Measurements from ENCODE around the gene LY86. TPM values are rescaled to one million over a fixed set of nuclear protein-coding genes. Genes with fewer than 3 reads are reported as not detected.

Gene LY86
- total and polyA plus RNA-seq, 2 donors (not counting 1 experiment from before 2014, with no cell fraction given): 68.7 to 90.2 TPM

DNA sequence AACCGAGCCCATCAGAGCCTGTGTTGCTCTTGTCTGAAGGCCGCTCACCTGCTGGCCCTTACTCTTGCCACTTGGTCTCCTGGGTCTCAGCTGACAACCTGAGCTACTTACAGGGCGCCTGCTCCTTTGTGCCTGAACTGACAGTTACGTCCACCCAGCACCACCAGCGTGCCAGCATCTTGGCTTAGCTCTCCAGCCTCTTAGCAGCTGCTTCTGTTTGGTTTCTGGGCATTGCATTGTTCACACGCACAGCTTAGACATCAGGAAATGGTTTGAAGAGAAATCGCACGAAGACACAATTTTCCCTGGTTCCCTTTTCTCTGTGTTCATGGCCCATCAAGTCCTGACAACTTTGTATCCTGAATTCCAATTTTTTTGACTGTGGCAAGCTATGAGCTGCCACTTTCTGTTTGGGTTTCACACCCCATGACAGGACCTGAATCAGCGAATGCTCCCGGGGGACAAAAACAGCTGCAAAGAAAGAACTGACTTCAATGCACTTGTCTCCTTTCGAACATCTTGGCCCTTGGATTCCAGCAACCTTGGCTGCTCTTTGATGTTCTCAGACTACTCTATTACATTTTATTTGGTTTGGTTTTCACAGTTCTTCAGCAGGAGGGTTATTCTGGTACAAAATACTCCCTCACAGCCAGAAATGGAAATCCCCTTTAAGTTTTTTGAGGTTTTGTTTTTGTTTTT lies 45.2 kb upstream of the LY86 start:
- no peak overlapping the region for H3K9ac ChIP-seq (ENCODE audit: low read length)
- no peak overlapping the region for H3K27ac ChIP-seq (ENCODE audit: low read length in 2 of 2)
- TF ChIP-seq EZH2 (IDR thresholded peaks at IDR 0.05; ENCODE audit: borderline replicate concordance, insufficient read depth, low read depth, low read length, poor library complexity, severe bottlenecking): no peak
- TF ChIP-seq, protein P1, sequence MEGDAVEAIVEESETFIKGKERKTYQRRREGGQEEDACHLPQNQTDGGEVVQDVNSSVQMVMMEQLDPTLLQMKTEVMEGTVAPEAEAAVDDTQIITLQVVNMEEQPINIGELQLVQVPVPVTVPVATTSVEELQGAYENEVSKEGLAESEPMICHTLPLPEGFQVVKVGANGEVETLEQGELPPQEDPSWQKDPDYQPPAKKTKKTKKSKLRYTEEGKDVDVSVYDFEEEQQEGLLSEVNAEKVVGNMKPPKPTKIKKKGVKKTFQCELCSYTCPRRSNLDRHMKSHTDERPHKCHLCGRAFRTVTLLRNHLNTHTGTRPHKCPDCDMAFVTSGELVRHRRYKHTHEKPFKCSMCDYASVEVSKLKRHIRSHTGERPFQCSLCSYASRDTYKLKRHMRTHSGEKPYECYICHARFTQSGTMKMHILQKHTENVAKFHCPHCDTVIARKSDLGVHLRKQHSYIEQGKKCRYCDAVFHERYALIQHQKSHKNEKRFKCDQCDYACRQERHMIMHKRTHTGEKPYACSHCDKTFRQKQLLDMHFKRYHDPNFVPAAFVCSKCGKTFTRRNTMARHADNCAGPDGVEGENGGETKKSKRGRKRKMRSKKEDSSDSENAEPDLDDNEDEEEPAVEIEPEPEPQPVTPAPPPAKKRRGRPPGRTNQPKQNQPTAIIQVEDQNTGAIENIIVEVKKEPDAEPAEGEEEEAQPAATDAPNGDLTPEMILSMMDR (IDR thresholded peaks at IDR 0.05): no peak
- H4K20me1 ChIP-seq (ENCODE audit: control insufficient read depth, insufficient read depth, low read length, poor library complexity, severe bottlenecking): no peaks in the 10 kb centered on the region
- Mint-ChIP-seq H3K4me1 (peaks cover 13% of the 10 kb centered on the region), H3K27ac (no peak overlapping the region), H3K9me3 (ENCODE audit: insufficient read depth) (peaks cover 4% of the 10 kb centered on the region), H3K27me3 (peaks cover 37% of the 10 kb centered on the region), H3K4me3 (no peak overlapping the region)
- no peaks in the 10 kb centered on the region for H3K79me2 ChIP-seq (ENCODE audit: control insufficient read depth, insufficient read depth, low read length)
- no peak for DNase-seq
- intact Hi-C loops (cut with micrococcal nuclease): no loop called here
- no peak overlapping the region for H3K4me2 ChIP-seq (replicated peaks; ENCODE audit: low read depth, low read length, poor library complexity, severe bottlenecking)
- H2AFZ ChIP-seq (ENCODE audit: insufficient read depth, low read depth, low read length, poor library complexity, severe bottlenecking): no peak overlapping the region
- peaks cover 0 to 34% (median 9%) of the 10 kb centered on the region in 4 experiments for H3K27me3 ChIP-seq (replicated peaks in 1 of 4; ENCODE audit: control extremely low read depth in 1 of 4, control insufficient read depth in 3 of 4, insufficient read depth in 4 of 4, low read length in 3 of 4)
- H3K4me3 ChIP-seq (ENCODE audit: control extremely low read depth in 1 of 5, extremely low read depth in 1 of 5, insufficient read depth in 1 of 5, low read depth in 2 of 5, low read length in 4 of 5): no peak overlapping the region
- ATAC-seq (ENCODE audit: low read depth): no peak
- H3K36me3 ChIP-seq (replicated peaks in 1 of 2; ENCODE audit: control extremely low read depth in 1 of 2, control insufficient read depth in 1 of 2, extremely low read depth in 1 of 2, insufficient read depth in 2 of 2, low read length in 1 of 2): no peaks in the 10 kb centered on the region
- 85% methylated on average over 10 of the region's 11 CpGs for WGBS (ENCODE audit: insufficient coverage)
- CTCF ChIA-PET: interaction anchor here (1.3 to 2.0 kb wide), 3 partner anchors 27 to 485 kb away, joined by 3 to 7 read pairs (median 4); no protein-coding TSS in a partner anchor
- POLR2A ChIA-PET: no interaction called here
- peaks cover 14 to 15% of the 10 kb centered on the region in 2 donors for H3K4me1 ChIP-seq (ENCODE audit: control insufficient read depth in 2 of 2, insufficient read depth in 2 of 2, low read length in 2 of 2)
- H3K9me3 ChIP-seq (ENCODE audit: control extremely low read depth in 1 of 3, control insufficient read depth in 2 of 3, insufficient read depth in 1 of 3, low read length in 2 of 3): peaks cover 0 to 10% (median 2%) of the 10 kb centered on the region in 3 donors

All from B cell (primary cell).